ENCODE results near the gene DFFA.

Gene DFFA

DNA sequence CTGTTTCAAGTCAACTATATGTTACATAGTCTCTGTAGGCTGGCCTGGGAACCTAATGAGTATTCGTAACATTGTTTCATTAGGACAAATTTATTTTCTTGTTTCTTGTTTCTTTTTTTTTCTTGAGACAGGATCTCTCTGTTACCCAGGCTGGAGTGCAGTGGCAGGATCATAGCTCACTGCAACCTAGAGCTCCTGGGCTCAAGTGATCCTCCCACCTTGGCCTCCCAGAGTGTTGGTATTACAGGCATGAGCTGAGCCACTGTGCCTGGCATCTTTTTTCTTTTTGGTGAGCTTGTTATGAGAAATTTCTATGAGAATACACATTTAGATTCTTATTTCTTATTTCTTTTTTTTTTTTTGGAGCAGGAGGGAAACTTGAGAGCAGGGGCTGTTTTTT is 35.3 kb downstream of the DFFA start:
- TF ChIP-seq, protein P1, sequence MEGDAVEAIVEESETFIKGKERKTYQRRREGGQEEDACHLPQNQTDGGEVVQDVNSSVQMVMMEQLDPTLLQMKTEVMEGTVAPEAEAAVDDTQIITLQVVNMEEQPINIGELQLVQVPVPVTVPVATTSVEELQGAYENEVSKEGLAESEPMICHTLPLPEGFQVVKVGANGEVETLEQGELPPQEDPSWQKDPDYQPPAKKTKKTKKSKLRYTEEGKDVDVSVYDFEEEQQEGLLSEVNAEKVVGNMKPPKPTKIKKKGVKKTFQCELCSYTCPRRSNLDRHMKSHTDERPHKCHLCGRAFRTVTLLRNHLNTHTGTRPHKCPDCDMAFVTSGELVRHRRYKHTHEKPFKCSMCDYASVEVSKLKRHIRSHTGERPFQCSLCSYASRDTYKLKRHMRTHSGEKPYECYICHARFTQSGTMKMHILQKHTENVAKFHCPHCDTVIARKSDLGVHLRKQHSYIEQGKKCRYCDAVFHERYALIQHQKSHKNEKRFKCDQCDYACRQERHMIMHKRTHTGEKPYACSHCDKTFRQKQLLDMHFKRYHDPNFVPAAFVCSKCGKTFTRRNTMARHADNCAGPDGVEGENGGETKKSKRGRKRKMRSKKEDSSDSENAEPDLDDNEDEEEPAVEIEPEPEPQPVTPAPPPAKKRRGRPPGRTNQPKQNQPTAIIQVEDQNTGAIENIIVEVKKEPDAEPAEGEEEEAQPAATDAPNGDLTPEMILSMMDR (IDR thresholded peaks at IDR 0.05), result no peak
- Histone ChIP-seq H3K4me3 (no peak overlapping the region), H3K27ac (no peak overlapping the region)
- no peak for DNase-seq (ENCODE audit: low spot score)

DNA sequence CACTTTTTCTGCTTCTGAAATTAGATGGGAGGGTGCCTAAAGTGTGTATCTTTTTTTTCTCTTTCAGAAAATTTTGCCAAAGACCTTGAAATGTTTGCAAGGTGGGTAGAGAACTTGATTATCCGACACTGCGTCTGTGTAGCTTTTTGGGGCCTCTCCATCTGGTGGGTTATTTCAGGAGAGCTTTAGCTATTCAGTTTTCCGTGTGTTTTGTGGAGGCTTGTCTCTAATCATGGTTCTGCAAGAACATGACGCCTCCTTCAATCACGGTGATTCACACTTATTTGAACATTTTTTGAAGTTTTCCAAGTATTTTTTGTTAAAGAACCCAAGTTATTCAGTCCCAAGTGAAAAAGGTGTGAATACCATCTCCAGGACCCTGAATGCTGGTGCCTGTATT is 37.7 kb downstream of the DFFA start:
- TF ChIP-seq, protein P1 (IDR thresholded peaks at IDR 0.05), result no peak
- Histone ChIP-seq H3K27ac (no peak overlapping the region), H3K4me3 (no peak overlapping the region)
- no peak for DNase-seq (ENCODE audit: low spot score)

DNA sequence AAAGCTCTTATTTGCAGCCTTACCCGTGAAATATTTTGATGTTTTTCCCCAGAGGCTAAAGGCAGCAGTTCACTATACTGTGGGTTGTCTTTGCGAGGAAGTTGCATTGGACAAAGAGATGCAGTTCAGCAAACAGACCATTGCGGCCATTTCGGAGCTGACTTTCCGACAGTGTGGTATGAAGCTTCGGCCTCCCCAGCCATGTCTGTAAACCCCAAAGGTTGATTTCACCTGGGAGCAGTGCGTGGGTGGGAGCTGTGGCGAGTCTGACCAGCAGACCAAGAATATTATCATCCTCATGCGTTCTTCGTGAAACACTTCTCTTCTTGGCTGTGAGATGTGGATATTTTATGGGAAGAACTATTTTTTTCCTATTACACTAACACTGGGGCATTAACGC is 38.5 kb downstream of the DFFA start:
- H3K4me3 ChIP-seq, result no peak overlapping the region
- no peak overlapping the region for H3K27ac ChIP-seq
- TF ChIP-seq, protein P1 (IDR thresholded peaks at IDR 0.05), result no peak
- no peak for DNase-seq (ENCODE audit: low spot score)

DNA sequence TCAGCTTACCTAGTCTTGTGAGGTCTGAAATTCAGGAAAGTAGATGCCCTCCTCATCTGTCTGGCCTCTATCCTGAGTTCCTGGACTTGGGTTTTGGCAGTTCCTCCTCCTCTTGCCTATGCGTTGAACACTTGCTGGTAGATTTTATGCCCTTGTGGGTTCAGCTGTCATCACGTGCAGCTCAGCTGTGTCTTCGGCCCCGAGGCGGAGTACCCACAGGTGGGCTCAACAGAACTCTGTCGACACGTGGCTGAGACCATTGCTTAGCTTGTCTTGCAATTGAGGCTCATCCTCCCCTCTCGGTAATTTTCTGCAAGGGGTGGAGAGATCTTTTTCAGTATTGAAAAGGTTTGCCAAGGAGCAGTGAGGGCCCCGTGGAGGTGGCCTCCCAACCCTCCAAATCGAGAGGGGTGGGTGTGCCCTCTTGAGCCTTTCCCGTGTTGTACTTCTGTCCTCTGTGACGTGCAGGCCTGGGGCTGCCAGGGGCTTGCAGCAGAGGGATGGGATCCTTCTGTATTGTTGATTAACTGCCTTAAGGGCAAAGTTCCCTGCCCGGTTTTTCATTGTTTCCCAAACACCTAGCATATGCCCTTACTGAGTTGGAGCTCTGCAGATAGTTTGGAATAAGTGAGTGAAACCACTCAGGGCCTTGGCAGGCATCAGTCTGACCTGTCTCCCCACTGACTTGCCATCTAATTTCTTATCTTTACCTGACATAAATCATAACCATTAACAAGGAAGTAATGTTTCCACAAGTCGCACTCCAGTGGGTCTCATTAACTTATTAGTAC is 39.2 kb downstream of the DFFA start:
- no peak for DNase-seq (ENCODE audit: low spot score)
- no peak overlapping the region for H3K27ac ChIP-seq
- no peak overlapping the region for H3K4me3 ChIP-seq
- TF ChIP-seq, protein P1 (IDR thresholded peaks at IDR 0.05), result no peak

DNA sequence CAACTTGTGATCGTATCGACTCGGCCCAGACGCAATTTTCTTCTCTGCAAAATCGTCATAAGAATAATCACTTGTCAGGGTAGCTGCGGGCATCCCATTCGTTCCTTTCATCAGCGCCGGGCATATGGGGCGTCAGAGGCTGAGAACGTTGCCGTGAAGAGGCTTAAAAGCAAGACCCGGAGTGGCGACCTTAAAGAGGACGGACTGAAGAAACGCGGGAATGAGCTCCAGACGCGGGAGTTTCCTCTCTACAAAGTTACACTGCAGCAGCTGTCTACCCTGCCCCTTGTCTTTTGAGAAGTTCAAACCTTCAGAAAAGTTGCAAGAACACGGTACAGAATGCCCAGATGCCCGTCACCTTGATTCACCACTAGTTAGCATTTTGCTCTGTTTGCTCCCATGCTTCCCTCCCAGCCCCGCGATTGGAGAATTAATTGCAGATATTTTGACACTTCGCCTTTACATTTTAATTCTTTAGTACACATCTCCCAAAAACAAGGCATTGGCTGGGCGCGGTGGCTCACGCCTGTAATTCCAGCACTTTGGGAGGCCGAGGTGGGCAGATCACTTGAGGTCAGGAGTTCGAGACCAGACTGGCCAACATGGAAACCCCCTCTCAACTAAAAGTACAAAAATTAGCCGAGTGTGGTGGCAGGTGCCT is 41.1 kb downstream of the DFFA start:
- Histone ChIP-seq H3K4me3 (peak overlapping the region; percentile 82), H3K27ac (peak overlapping the region; percentile 24 to 79)
- no peak for DNase-seq (ENCODE audit: low spot score)
- TF ChIP-seq, protein P1 (IDR thresholded peaks at IDR 0.05), result no peak

DNA sequence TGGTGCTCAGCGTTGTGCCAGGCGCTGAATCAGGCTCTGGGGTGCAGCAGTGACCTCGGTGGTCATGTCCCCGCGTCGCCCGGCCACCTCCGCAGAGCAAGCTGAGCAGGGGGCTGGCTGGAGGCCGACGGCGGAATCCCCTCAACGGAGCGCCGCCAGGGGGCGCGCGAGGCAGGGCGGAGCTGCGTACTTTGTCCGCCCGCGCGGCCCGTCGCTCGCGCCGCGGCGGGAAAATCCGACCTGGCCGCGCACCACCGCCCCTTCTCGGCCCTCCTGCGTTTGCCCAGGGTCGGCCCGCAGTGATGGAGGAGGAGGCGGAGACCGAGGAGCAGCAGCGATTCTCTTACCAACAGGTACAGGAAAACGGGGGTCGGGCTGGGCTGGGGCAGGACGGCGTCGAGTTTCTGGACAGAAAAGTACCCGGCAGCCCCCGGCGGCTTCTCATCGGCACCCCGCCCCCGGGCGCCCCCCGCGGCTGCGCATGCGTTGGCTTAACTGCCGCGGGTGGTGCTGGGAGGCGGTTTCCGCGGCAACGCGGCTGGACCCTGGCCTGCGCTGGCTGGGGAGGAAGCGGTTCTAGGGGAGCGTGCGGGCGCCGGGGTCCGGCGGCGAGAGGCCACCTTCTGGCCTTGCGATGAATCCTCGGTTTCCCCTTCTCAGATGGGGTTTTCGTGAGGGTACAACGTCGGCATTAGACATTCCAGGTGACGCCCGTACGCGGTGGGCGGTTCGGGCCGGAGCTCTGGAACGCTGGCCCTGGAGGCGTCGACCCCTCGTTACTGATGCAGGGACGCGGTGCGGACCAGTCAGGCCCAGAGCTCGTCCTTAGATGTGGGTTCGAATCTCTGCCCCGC is 41.9 kb downstream of the DFFA start, which contains the start of gene CENPS:
Gene CENPS, plus strand, starts transcription at position 218 of the 854 bp plus-strand sequence. Its CDS starts 85 bp downstream, at position 303.
- peak within 1 kb of the TSS; percentile 24 to 79 for H3K27ac ChIP-seq
- peak; percentile 89 for DNase-seq (ENCODE audit: low spot score)
- peak within 1 kb of the TSS; percentile 82 for H3K4me3 ChIP-seq
- TF ChIP-seq, protein P1 (IDR thresholded peaks at IDR 0.05), result peak; percentile 96

Measured in coronary artery (tissue), 2 donors.